K562 (cell line): ENCODE results near the gene MAP7D1. TPM values are rescaled to one million over a fixed set of nuclear protein-coding genes. Genes with fewer than 3 reads are reported as not detected.
A peak's percentile ranks its signal among the peaks of the same experiment; 100 is the strongest.

Source experiments
- AFF4 ChIP-seq: sonication (generic); formaldehyde crosslinking; IDR thresholded peaks from 2 replicates; pipeline ENCODE4 v1.8.0; 2023; ENCODE audit warnings: mild to moderate bottlenecking, missing genetic modification reagents
- CBX8 ChIP-seq: fragments of 200-600 bp; sonication (generic); IDR thresholded peaks from 2 replicates; pipeline ENCODE4 v1.6.1; 2012; ENCODE audit warnings: borderline replicate concordance, mixed run types, low read depth, mild to moderate bottlenecking, moderate library complexity, mixed read lengths, low read length, control low read depth, inconsistent platforms; ENCODE audit not compliant: poor library complexity, severe bottlenecking; ENCODE audit errors: extremely low read depth
- E2F5 ChIP-seq: sonication (generic); formaldehyde crosslinking; IDR thresholded peaks from 2 replicates; pipeline ENCODE4 v1.8.0; 2022; ENCODE audit warnings: mild to moderate bottlenecking, missing genetic modification reagents
- KLF1 ChIP-seq: fragments of 450-650 bp; IDR thresholded peaks from 2 replicates; pipeline ENCODE4 v1.6.1; 2016; ENCODE audit warnings: missing genetic modification characterization, missing compliant biosample characterization
- RNF2 ChIP-seq: sonication (generic); IDR thresholded peaks from 2 replicates; pipeline ENCODE4 v1.6.1; 2016
- SFPQ ChIP-seq: fragments of 200-400 bp; formaldehyde crosslinking; IDR thresholded peaks from 2 replicates; pipeline ENCODE4 v1.6.1; 2017; ENCODE audit warnings: mild to moderate bottlenecking, low read depth, low read length, moderate library complexity
- SIN3B ChIP-seq: fragments of 450-650 bp; IDR thresholded peaks from 2 replicates; pipeline ENCODE4 v1.6.1; 2017; ENCODE audit warnings: low read depth, mild to moderate bottlenecking, moderate library complexity
- SMAD2 ChIP-seq: fragments of 150-350 bp; IDR thresholded peaks from 2 replicates; pipeline ENCODE4 v1.6.1; 2014; ENCODE audit warnings: low read depth, mild to moderate bottlenecking, low read length
- SP2 ChIP-seq: IDR thresholded peaks from 2 replicates; pipeline ENCODE4 v1.6.1; 2011; ENCODE audit warnings: mild to moderate bottlenecking, low read depth, low read length, moderate library complexity; ENCODE audit not compliant: poor library complexity, severe bottlenecking; ENCODE audit errors: extremely low read depth
- ZBTB17 ChIP-seq: fragments of 450-650 bp; formaldehyde crosslinking; IDR thresholded peaks from 2 replicates; pipeline ENCODE4 v1.4.0; 2020; ENCODE audit warnings: mild to moderate bottlenecking
- ZNF766 ChIP-seq: fragments of 200-800 bp; sonication (Bioruptor generic); conservative IDR thresholded peaks from 2 replicates; pipeline ENCODE4 v1.6.1; 2016; ENCODE audit warnings: missing genetic modification characterization, missing compliant biosample characterization
- polyA plus RNA-seq, 8 experiments: library from polyadenylated mRNA; depleted of rRNA in 4 of 8; stranded (reverse) in 5 of 8; unstranded in 3 of 8; fragments of >200 nt; fragmentation: Nextera tagmentation in 2 of 8; fragmentation: Illumina TruSeq in 1 of 8; extraction: Ambion mirVana in 2 of 8; extraction: Trizol in 1 of 8; gene quantifications; 2 replicates each; pipeline versions ENCODE4 v1.2.1 to v1.2.3, GENCODE V29; 2011 to 2014; ENCODE audit warnings: inconsistent platforms in 1 of 8, missing spikeins in 1 of 8
- total RNA-seq, 7 experiments: library from RNA; depleted of rRNA in 6 of 7; stranded (reverse); fragments of >200 nt in 6 of 7; fragmentation: Illumina TruSeq in 2 of 7; extraction: Trizol in 2 of 7; gene quantifications; 2 replicates each; pipeline versions ENCODE4 v1.2.1 to v1.2.3, GENCODE V29; 2011 to 2021; ENCODE audit warnings: low replicate concordance in 1 of 7
- TF ChIP-seq, protein P1 (sequence below): fragments of 450-650 bp; IDR thresholded peaks from one replicate; pipeline ENCODE4 v1.6.1; 2018; ENCODE audit warnings: mild to moderate bottlenecking, moderate library complexity; ENCODE audit not compliant: partially characterized antibody

Gene MAP7D1
- total and polyA plus RNA-seq, 9 of the 15 experiments (the other 6 are each of a cell fraction or from before 2014, with no cell fraction given): 3.6 to 108 (median 34.5) TPM

DNA sequence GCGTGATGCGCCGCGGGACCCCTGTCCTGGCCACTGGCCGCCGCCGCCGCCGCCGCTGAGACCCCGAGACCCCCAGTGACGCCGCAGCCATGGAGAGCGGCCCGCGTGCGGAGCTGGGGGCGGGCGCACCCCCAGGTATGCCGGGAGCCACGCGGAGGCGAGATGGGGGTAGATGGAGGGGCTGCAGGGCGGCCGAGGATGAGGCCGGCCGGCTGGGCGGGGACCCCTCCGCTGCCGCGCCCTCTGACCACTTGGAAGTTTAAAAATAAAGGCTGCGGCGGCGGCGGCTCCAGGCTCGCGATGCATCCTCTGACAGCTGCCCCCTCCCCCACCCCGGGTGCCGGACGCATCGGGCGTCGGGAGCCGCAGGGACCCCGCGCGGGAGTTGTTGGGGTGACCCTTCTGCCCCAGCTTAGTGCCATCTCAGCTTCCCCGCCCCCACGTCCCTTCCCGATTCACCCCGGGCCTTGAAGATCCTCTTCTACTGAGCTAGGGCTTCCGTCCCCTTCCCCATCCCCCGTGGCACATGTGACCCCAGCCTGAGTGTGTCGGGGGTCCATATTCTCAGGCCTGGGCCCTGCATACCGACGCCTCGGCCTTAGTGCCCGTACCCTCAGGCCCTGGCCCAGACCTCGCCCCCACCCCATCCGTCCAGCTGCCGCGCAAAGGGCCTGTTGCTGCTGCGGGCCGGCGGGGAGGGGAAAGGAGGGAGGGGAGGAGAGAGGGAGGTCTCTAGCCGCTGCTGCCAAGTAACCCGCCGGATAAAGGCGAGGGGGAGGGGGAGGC, 562 bp downstream of the MAP7D1 start (continued):
- TF ChIP-seq SP2 (no peak), SFPQ (no peak), CBX8 (no peak), KLF1 (tag) (peak; percentile 65; the same call in 1 of the 2 replicates), AFF4 (CRISPR knock-in tag) (no peak; the same call in 1 of the 2 replicates), SMAD2 (no peak), ZNF766 (CRISPR knock-in tag) (no peak), RNF2 (no peak), E2F5 (no peak), SIN3B (peak; percentile 49; the same call in 1 of the 2 replicates), ZBTB17 (CRISPR knock-in tag) (0 out of 2 replicates have a peak, but pooled peaks have one; percentile 25)
- TF ChIP-seq, protein P1, sequence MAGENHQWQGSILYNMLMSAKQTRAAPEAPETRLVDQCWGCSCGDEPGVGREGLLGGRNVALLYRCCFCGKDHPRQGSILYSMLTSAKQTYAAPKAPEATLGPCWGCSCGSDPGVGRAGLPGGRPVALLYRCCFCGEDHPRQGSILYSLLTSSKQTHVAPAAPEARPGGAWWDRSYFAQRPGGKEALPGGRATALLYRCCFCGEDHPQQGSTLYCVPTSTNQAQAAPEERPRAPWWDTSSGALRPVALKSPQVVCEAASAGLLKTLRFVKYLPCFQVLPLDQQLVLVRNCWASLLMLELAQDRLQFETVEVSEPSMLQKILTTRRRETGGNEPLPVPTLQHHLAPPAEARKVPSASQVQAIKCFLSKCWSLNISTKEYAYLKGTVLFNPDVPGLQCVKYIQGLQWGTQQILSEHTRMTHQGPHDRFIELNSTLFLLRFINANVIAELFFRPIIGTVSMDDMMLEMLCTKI: no peak
